Left cardiac atrium (tissue), 4 donors: Measurements from ENCODE around the gene ZBTB17. TPM values are rescaled to one million over a fixed set of nuclear protein-coding genes. Genes with fewer than 3 reads are reported as not detected.
A peak's percentile ranks its signal among the peaks of the same experiment; 100 is the strongest.

ENCODE experiments used
- ATAC-seq, 2 donors: fragments of 200-7000 bp; cut with Tn5 transposase; one replicate each; pipeline ENCODE4 v1.9.1; 2020; ENCODE audit warnings: mild to moderate bottlenecking in 2 of 2, moderate library complexity in 2 of 2
- DNase-seq: peaks from one replicate; pipeline ENCODE4 v3.0.0-alpha.2; 2020
- intact Hi-C, 2 donors: fragments of 100-400 bp; cut with DNase I; formaldehyde crosslinking; loops; one replicate each; pipeline versions ENCODE4 v1.14.1 to v1.15.1; 2022 to 2023
- total RNA-seq, 2 donors: library from RNA; stranded (reverse); fragmentation: NEBNext Ultra II Directional; extraction: Animal tissue kit (Norgen Biotek cat#: 25700); gene quantifications; one replicate each; pipeline ENCODE4 v1.2.1, GENCODE V29; 2021
- donor health status: DM: no; HTN: yes; CAD: no.
- donor health status: DM: no; HTN: yes; CAD: no; lungs with severe emphysema.
- donor health status: DM: yes; HTN: yes; CAD: no.
- donor health status: Dilated cardiomyopathy.

ZBTB17 gene
- total RNA-seq, 2 donors from 2014 or later, result 22.4 to 24.6 TPM

DNA sequence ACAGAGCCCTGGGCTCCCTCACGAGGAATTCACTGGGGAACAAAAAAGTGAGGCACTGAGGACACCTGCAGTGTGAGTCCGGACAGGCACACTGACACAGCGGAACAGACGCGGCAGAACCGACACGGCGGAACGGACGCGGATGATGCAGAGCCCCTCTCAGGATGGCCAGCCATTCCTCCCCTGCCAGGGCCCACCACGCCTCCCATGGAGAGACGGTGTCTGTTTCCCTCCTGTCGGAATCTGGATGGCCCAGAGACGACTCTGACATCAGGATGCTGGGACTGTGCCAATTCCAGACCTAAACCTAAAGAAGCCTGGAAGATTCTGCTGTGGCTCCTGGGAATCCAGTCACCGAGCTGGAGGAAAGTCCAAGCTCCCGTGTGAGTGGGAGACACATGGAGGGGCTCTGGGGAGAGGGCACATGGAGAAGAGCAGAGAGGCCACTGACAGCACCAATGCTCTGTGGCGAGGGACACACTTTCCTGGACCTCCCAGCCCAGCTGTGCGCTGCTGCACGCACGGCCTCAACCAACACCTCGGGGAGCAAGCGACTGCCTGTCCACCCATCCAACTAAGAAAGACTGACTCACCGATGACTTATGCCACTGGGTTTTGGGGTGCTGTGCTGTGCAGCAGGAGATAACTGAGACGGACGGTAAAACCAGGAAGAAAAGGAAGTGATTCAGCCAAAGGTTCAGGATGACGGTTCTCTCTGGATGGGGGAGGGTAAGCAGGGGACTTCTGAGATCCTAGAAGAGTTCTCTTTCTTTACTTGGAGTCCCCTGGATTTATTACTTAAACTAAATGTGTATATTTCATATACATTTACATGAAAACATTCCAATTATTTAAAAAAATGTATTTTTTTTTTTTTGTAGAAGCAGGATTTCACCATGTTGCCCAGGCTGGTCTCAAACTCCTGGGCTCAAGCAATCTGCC is 23.3 kb downstream of the ZBTB17 start:
- ATAC-seq, result no peak
- intact Hi-C loops, result no loop called here
- DNase-seq, result no peak

- DNase-seq, result no peak
- intact Hi-C loops, result no loop called here
- ATAC-seq, result no peak
Measured at GRCh38 chr1:15951341-15952153, 24.4 kb downstream of the ZBTB17 start.

DNA sequence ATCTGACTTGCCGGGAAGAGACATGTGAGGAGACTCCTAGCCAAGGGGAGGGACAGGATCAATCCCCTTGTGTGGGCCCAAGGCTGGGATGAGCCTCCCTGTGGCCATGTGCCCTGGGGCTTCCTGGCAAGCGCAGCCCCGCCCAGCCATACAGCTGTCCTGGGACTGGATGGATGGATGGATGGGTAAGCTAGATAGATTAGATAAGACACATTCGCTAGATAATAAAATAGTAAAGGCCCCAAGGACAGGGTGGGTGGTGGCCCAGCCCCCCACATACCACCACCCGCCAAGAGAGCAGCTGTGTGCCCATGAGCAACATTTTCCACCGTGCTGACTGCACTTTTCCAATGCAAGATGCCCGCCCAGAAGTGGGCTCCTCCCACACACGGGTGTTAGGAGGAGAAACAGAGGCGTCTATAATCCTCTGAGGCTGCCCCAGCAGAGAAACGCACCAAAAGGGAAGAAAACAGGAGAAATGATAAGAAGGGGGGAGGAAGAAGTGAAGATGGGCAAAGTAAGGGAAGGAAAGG is 25.1 kb downstream of the ZBTB17 start:
- intact Hi-C loops, result no loop called here
- ATAC-seq, result peak in 1 of 2 donors; percentile 17
- peak; percentile 82 for DNase-seq

GRCh38 chr1:15950302-15950701 is 25.6 kb downstream of the ZBTB17 start:
- DNase-seq (no peak), ATAC-seq (no peak)
- intact Hi-C loops, result no loop called here

DNA sequence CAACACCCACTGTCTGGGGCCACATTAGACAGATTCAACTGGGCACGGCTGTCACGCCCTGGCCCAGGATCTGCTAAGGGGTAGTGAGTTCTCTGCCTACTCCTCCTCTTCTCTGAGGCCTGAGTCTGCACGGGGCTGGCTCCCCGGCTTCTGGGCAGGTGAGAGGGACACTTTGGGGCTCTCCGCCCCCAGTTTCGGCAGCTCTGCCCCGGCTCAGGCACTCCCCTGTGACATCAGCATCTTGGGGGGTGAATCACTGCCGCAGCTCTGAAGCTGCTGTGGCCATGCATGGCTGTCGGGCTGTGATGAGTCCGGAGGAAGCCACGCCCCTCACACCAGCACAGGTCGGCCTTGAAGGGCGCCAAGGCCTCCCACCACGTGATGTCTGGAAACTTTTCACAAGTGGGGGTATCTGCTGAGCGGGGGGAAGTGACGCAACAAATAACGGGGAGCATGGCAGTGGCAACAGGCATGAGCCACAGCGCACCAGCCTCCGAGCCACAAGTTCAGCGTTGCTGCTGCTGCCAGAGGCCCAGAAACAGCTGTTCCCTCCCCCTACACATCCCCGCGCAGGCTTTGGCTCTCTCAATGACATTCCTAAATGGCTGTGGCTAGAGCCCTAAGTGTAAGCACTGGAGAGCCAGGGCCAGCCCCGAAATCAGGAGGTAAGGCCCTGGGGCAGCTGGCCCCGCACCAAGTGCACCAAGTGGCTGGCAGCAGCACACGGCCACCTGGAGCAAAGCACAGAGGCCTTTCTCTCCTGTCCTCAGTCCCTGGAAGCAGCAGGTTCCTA is 26.3 kb downstream of the ZBTB17 start:
- DNase-seq, result peak; percentile 95
- peak; percentile 85 to 89 for ATAC-seq
- intact Hi-C loops, result no loop called here

DNA sequence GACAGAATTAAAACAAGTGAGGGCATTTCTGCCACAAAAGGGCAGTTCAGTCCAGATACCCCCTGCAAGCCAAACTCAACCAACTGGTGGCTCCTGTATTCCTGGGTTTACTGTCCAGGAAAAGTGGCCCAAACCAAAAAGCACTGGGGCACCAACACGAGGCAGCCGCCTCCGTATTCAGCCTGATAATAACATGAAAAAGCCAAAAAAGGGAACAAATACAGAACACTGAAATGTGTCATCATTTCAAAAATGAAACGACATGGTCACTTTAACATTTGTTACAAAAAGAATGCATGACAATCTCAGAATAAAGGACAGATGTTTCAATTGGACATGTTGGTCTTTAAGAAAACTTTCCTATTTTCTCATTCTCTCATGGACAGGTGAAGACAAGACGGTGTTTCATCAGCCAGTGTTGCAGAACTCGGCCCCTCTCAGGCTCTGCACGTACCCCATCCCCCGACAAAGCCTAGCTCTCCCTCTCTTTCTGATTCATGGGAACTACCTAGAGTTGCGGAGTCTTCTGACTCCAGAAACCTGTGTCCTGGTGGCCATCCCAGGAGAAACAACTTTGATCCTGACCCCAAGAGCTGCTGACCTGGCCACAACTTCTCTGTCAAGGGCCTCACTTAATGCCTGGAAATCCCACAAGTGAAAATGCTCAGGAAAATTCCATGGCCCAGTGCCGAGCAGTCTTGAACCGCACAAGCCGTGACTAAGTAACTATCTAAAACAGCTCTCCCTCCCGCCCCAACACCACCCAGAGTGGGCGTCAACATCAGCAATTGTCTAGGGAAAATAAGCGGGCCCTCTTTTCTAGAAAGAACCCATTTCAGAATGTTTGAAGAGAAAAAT is 27.1 kb downstream of the ZBTB17 start:
- intact Hi-C loops, result no loop called here
- DNase-seq, result peak; percentile 90

DNA sequence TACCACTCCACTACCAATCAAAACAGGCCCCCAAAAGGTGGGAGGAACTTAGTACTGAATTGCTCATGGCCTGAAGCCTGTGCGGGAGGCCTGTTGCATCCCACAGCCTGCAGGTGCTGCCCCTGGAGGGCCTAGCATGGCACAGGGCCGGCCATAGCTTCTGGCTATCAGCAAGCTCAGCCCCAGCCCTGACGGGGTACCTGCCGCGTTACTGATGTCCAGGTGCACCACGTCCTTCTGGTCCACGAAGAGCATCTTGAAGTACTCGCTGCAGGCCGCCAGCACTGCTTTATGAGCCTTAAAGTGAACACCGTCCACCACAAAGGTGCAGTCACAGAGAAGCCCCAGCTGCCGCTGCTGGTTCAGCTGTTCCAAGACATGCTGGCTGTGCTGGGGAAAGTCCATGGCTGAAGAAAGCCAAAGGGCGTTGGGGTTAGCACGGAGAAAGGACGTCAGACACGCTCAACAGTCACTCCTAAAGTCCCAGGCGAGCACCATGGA is 27.8 kb downstream of the ZBTB17 start:
- ATAC-seq (no peak), DNase-seq (peak; percentile 45)
- intact Hi-C loops, result no loop called here

More for the DNA sequence above, 27.1 kb downstream of the ZBTB17 start:
- ATAC-seq, result peak; percentile 54 to 76

- intact Hi-C loops, result no loop called here
- no peak for DNase-seq
- no peak for ATAC-seq
Measured at GRCh38 chr1:15947382-15948090, 28.4 kb downstream of the ZBTB17 start.

DNA sequence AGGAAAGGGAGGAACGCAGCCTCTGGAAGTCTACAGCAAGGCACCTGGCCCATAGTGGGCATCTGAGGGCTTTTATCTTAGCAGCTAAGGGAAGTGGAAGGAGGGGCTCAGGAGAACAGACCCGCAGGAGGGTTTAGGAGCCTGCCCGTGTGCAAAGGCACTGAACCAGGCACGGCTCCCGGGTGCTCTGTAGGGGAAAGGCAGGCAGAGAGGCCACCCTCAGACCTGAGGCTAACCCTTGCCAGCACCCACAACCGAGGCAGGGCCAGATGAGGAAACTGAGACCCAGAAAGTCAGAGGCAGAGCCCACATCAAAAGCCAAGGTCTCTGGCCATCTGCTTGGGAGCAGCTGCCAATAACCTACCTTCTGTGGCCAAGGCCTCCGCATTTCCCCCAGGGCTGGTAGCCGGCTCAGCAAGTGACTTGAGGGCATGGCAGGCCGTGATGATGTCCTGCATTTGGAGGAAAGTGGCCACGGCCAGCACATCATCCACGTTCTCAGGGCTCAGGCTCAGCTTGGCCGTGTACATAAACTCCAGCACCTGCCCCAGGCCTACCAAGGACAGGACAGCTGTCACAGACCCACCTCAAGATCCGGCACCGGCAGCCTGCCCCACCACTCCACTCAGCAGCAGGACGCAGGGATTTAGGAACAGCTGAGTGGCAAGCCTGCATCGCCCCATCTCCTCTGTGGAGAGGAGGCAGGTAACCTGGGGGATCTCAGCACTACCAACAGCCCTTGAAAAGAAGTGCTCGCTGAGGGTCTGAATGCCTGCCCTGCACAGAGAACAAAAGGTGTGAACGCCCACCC is 29.1 kb downstream of the ZBTB17 start:
- intact Hi-C loops, result no loop called here
- ATAC-seq (no peak), DNase-seq (no peak)

- DNase-seq (no peak), ATAC-seq (no peak)
- intact Hi-C loops, result no loop called here
Measured at GRCh38 chr1:15945832-15946448, 30.0 kb downstream of the ZBTB17 start.

DNA sequence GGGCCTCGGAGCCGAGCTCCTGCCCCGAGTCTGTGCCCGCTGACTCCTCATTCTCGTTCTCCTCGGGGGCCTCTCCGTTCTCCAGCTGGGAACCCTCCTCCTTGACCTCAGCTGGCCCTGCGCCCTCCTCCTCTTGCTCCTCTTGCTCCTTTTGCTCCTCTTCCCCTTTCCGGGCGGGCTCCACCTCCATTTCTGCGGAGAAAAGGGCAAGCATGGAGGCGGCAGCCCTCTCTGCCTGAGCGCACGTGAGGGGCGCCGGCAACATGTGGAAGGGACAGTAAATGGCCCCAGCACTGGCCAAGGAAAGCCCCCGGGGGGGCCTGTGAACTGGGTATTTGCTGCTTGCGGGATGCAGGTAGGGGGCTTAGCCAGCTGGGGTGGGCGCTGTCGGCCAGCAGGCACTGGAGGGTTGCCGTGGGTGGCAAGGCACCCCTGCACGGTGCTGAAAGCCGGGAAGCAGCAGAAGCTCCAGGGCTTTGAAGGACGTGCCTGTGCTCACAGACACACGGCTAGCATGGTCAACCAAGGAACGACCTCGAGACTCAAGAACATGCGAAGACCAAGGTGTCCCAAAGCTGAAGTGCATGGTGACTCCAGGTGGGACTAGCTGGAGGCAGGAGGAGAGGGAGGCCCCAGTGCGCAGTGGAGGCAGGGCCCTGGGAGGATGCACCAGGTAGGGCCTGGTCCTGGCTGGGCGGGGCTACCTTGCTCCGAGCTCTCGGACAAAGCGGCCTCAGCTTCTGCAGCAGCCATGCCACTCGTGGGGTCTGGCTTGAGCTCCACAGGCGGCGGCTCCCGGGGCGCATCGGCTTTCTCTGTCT is 30.7 kb downstream of the ZBTB17 start:
- no peak for DNase-seq
- intact Hi-C loops, result no loop called here
- ATAC-seq, result no peak

DNA sequence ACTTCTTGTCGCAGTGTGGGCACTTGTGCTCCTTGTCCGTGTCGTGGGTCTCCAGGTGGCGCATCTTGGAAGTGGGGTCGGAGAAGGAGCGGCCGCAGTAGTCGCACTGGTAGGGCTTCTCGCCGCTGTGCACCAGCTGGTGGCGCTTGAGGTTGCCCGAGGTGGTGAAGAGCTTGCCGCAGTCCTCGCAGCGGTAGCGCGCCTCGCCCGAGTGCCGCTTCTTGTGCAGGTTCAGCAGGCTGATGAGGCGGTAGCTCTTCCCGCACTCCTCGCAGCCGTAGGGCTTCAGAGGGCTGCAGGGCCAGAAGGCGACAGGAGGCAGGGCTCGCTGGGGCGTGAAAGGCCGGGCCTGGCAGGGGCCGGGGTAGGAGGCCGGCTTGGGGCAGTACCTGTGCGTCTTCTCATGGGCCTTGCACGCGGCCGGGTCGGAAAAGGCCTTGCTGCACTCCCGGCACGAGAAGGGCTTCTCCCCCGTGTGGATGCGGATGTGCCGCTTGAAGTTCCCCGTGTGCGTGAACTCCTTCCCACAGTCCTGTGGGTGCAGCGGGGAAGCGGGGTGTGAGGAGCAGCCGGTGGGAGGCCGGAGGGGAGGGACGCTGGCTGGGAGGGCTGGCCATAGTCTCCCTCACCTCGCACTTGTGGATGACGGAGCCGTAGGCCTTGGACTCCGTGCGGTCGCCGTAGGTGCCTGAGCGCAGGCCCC is 31.4 kb downstream of the ZBTB17 start:
- DNase-seq (no peak), ATAC-seq (no peak)
- intact Hi-C loops, result no loop called here

GRCh38 chr1:15943992-15944307 is 32.0 kb downstream of the ZBTB17 start:
- no peak for DNase-seq
- intact Hi-C loops, result no loop called here
- ATAC-seq, result no peak

GRCh38 chr1:15943328-15943991 is 32.4 kb downstream of the ZBTB17 start:
- ATAC-seq (no peak), DNase-seq (no peak)
- intact Hi-C loops, result no loop called here
